ENCODE measurements around the gene NRSN2. TPM values are rescaled to one million over a fixed set of nuclear protein-coding genes. Genes with fewer than 3 reads are reported as not detected.

NRSN2 gene
- total and polyA plus RNA-seq, 12 donors = 12.1 to 53.9 (median 20.0) TPM

- WGBS, 2 donors = 91 to 92% methylated on average over 10 of the region's 10 CpGs
- no peak for TF ChIP-seq CTCF (IDR thresholded peaks at IDR 0.05)
- DNase-seq (no peak), ATAC-seq (no peak)
- H3K4me1 ChIP-seq = peaks cover 0 to 8% (median 3%) of the 10 kb centered on the region in 9 donors
- intact Hi-C loops (cut with DNase I) = loop anchor here in 9 of 10 donors (1.0 to 10.0 kb wide), 12 partner anchors 28 to 376 kb away; partner anchors contain the start of genes RBCK1 (in 2 of the 9) and SRXN1 (in 1 of the 9)
- no peak overlapping the region for H3K27ac ChIP-seq
- H3K27me3 ChIP-seq = no peaks in the 10 kb centered on the region
- H3K9me3 ChIP-seq = no peaks in the 10 kb centered on the region
- H3K36me3 ChIP-seq = peaks cover 0 to 20% (median 0%) of the 10 kb centered on the region in 9 donors
- H3K4me3 ChIP-seq = no peak overlapping the region
These were observed 9.8 kb downstream of the NRSN2 start for GRCh38 chr20:356745-357144.

- 77 to 82% methylated on average over 4 of the region's 4 CpGs for WGBS, 2 donors
- Histone ChIP-seq H3K27me3 (no peaks in the 10 kb centered on the region), H3K36me3 (no peaks in the 10 kb centered on the region), H3K4me3 (no peak overlapping the region), H3K4me1 (peaks cover 0 to 16% (median 9%) of the 10 kb centered on the region in 9 donors), H3K27ac (no peak overlapping the region), H3K9me3 (no peaks in the 10 kb centered on the region)
- DNase-seq (no peak), ATAC-seq (no peak)
- intact Hi-C loops (cut with DNase I) = loop anchor here in 9 of 10 donors (5.0 to 10.0 kb wide), 11 partner anchors 46 to 373 kb away; partner anchors contain the start of genes RBCK1 (in 2 of the 9) and SRXN1 (in 1 of the 9)
- no peak for TF ChIP-seq CTCF (IDR thresholded peaks at IDR 0.05)
These were observed 12.1 kb downstream of the NRSN2 start for GRCh38 chr20:358891-359555.

- 93 to 95% methylated on average over 8 of the region's 8 CpGs for WGBS, 2 donors
These were observed 14.7 kb downstream of the NRSN2 start for GRCh38 chr20:361561-361960.

More at GRCh38 chr20:361561-361960, 14.7 kb downstream of the NRSN2 start:
- Histone ChIP-seq H3K4me3 (no peak overlapping the region), H3K4me1 (peaks cover 0 to 10% (median 7%) of the 10 kb centered on the region in 9 donors), H3K9me3 (no peaks in the 10 kb centered on the region), H3K27me3 (no peaks in the 10 kb centered on the region), H3K27ac (no peak overlapping the region), H3K36me3 (no peaks in the 10 kb centered on the region)
- TF ChIP-seq CTCF (IDR thresholded peaks at IDR 0.05) = no peak
- ATAC-seq (no peak), DNase-seq (no peak)
- intact Hi-C loops (cut with DNase I) = loop anchor here in 2 of 10 donors (5.0 kb wide), 2 partner anchors 181 to 376 kb away; partner anchors contain the start of gene CSNK2A1 (in 1 of the 2)
